SK-N-SH (cell line): ENCODE measurements around the gene OBSCN. TPM values are rescaled to one million over a fixed set of nuclear protein-coding genes. Genes with fewer than 3 reads are reported as not detected.

Source experiments
- CTCF ChIA-PET: fragments of 300-600, 350-600 bp; formaldehyde crosslinking; extraction: SDS; loops from one replicate; lab custom pipeline; 2021; lab: Yijun Ruan, JAX
- POLR2A ChIA-PET: fragments of 350-600 bp; sonication (Branson Sonifier 250); formaldehyde crosslinking; extraction: SDS; loops from one replicate; lab custom pipeline; 2020; ENCODE audit warnings: antibody characterized with exemption, inconsistent platforms; lab: Yijun Ruan, JAX
- DNase-seq: peaks from one replicate; pipeline ENCODE4 v3.0.0; 2012
- H2AFZ ChIP-seq: fragments of 200-600 bp; sonication (generic); 2 replicates; pipeline ENCODE4 v1.8.1; 2016; ENCODE audit warnings: antibody characterized with exemption, mild to moderate bottlenecking, low read depth
- H3F3A ChIP-seq: fragments of 200-600 bp; sonication (generic); replicated peaks from 2 replicates; pipeline ENCODE3; 2016; ENCODE audit warnings: antibody characterized with exemption, mild to moderate bottlenecking; ENCODE audit not compliant: insufficient read depth
- H3K27ac ChIP-seq, 2 experiments: fragments of 200-500 bp in 1 of 2; fragments of 200-600 bp in 1 of 2; sonication (Bioruptor generic) in 1 of 2; sonication (generic), shearing (Covaris generic) in 1 of 2; 2 replicates each; pipeline versions ENCODE4 v1.5.1 to v1.6.1; 2014 to 2016; ENCODE audit warnings: low read depth in 2 of 2, inconsistent platforms in 1 of 2, low read length in 1 of 2, mild to moderate bottlenecking in 1 of 2, mixed read lengths in 1 of 2
- H3K27me3 ChIP-seq: fragments of 200-600 bp; sonication (generic), shearing (Covaris generic); 2 replicates; pipeline ENCODE4 v1.6.1; 2016; ENCODE audit warnings: mixed run types; ENCODE audit not compliant: insufficient read depth
- H3K36me3 ChIP-seq, 2 experiments: fragments of 200-500 bp in 1 of 2; fragments of 200-600 bp in 1 of 2; sonication (Bioruptor generic) in 1 of 2; sonication (generic) in 1 of 2; replicated peaks in 1 of 2; 2 replicates each; pipeline versions ENCODE3 to v1.5.1; 2014 to 2016; ENCODE audit warnings: low read length in 1 of 2, mild to moderate bottlenecking in 1 of 2; ENCODE audit not compliant: insufficient read depth in 2 of 2, control insufficient read depth in 1 of 2
- H3K4me1 ChIP-seq, 2 experiments: fragments of 200-500 bp in 1 of 2; fragments of 200-600 bp in 1 of 2; sonication (Bioruptor generic) in 1 of 2; sonication (generic), shearing (Covaris generic) in 1 of 2; 2 replicates each; pipeline versions ENCODE4 v1.5.1 to v1.6.1; 2014 to 2016; ENCODE audit warnings: low read depth in 1 of 2, low read length in 1 of 2, mixed run types in 1 of 2; ENCODE audit not compliant: insufficient read depth in 2 of 2, control insufficient read depth in 1 of 2
- H3K4me2 ChIP-seq: fragments of 200-600 bp; sonication (generic), shearing (Covaris generic); 2 replicates; pipeline ENCODE4 v1.6.1; 2017; ENCODE audit warnings: mixed run types
- H3K4me3 ChIP-seq, 2 experiments: fragments of 200-500 bp in 1 of 2; fragments of 200-600 bp in 1 of 2; sonication (Bioruptor generic) in 1 of 2; sonication (generic), shearing (Covaris generic) in 1 of 2; 2 replicates each; pipeline versions ENCODE4 v1.5.1 to v1.8.1; 2014 to 2016; ENCODE audit warnings: low read depth in 2 of 2, inconsistent platforms in 1 of 2, low read length in 1 of 2, mild to moderate bottlenecking in 1 of 2, mixed read lengths in 1 of 2, moderate library complexity in 1 of 2
- H3K79me2 ChIP-seq: fragments of 200-600 bp; sonication (generic); 2 replicates; pipeline ENCODE4 v1.8.1; 2017; ENCODE audit warnings: mild to moderate bottlenecking; ENCODE audit not compliant: insufficient read depth
- H3K9ac ChIP-seq: fragments of 200-600 bp; sonication (generic); 2 replicates; pipeline ENCODE4 v1.6.1; 2017; ENCODE audit warnings: mixed run types
- H3K9me2 ChIP-seq: fragments of 200-600 bp; sonication (generic); 2 replicates; pipeline ENCODE4 v1.6.1; 2017; ENCODE audit warnings: mixed run types
- H3K9me3 ChIP-seq: fragments of 200-600 bp; sonication (generic); 2 replicates; pipeline ENCODE4 v1.6.1; 2017; ENCODE audit warnings: mixed run types, mild to moderate bottlenecking, moderate library complexity
- H4K20me1 ChIP-seq: fragments of 200-600 bp; sonication (generic); 2 replicates; pipeline ENCODE4 v1.6.1; 2017; ENCODE audit warnings: mild to moderate bottlenecking, mixed run types; ENCODE audit not compliant: insufficient read depth
- CHD2 ChIP-seq: fragments of 150-350 bp; IDR thresholded peaks from 2 replicates; pipeline ENCODE4 v1.6.1; 2018; ENCODE audit warnings: low read length; ENCODE audit not compliant: partially characterized antibody
- ELF1 ChIP-seq: IDR thresholded peaks from 2 replicates; pipeline ENCODE4 v1.4.0; 2012
- FOXM1 ChIP-seq: IDR thresholded peaks from 2 replicates; pipeline ENCODE4 v1.4.0; 2012; ENCODE audit warnings: low read depth, mild to moderate bottlenecking
- MEF2A ChIP-seq: IDR thresholded peaks from 2 replicates; pipeline ENCODE4 v1.4.0; 2012; ENCODE audit warnings: low read depth, borderline replicate concordance
- MXI1 ChIP-seq: IDR thresholded peaks from 2 replicates; pipeline ENCODE4 v1.6.1; 2012; ENCODE audit warnings: mild to moderate bottlenecking, low read depth, low read length, improper control_type of control experiment
- NRF1 ChIP-seq: IDR thresholded peaks from 2 replicates; pipeline ENCODE4 v1.6.1; 2012; ENCODE audit warnings: low read depth, mild to moderate bottlenecking, low read length
- RAD21 ChIP-seq: IDR thresholded peaks from 2 replicates; pipeline ENCODE4 v1.6.1; 2012; ENCODE audit warnings: mild to moderate bottlenecking, low read length
- RFX5 ChIP-seq: IDR thresholded peaks from 2 replicates; pipeline ENCODE4 v1.6.1; 2012; ENCODE audit warnings: mild to moderate bottlenecking, improper control_type of control experiment, low read length
- SMC3 ChIP-seq: IDR thresholded peaks from 2 replicates; pipeline ENCODE4 v1.6.1; 2012; ENCODE audit warnings: low read depth, low read length, improper control_type of control experiment
- TCF12 ChIP-seq: IDR thresholded peaks from 2 replicates; pipeline ENCODE4 v1.4.0; 2012
- TEAD4 ChIP-seq: IDR thresholded peaks from 2 replicates; pipeline ENCODE4 v1.4.0; 2012; ENCODE audit warnings: mild to moderate bottlenecking, borderline replicate concordance; ENCODE audit not compliant: insufficient read depth
- YY1 ChIP-seq: IDR thresholded peaks from 2 replicates; pipeline ENCODE4 v1.4.0; 2012; ENCODE audit warnings: low read depth, mild to moderate bottlenecking
- WGBS: methylation state at CpG from one replicate; pipeline ENCODE4 v1.1.6; 2017; ENCODE audit warnings: low lambda C conversion rate; 5-methylcytosine and 5-hydroxymethylcytosine counted together
- polyA plus RNA-seq, 3 experiments: library from polyadenylated mRNA; depleted of rRNA; stranded (reverse); fragments of >200 nt; gene quantifications; 2 replicates each; pipeline ENCODE4 v1.2.3, GENCODE V29; 2012
- TF ChIP-seq, protein P1 (sequence below): IDR thresholded peaks from 2 replicates; pipeline ENCODE4 v1.6.1; 2012; ENCODE audit warnings: mild to moderate bottlenecking, low read depth, low read length, moderate library complexity
- TF ChIP-seq, protein P2 (sequence below): IDR thresholded peaks from 2 replicates; pipeline ENCODE4 v1.4.0; 2012; ENCODE audit warnings: low read depth, borderline replicate concordance

The OBSCN gene
- polyA plus RNA-seq, 1 of the 3 experiments (the other 2 are of a cell fraction): 4.0 TPM

DNA sequence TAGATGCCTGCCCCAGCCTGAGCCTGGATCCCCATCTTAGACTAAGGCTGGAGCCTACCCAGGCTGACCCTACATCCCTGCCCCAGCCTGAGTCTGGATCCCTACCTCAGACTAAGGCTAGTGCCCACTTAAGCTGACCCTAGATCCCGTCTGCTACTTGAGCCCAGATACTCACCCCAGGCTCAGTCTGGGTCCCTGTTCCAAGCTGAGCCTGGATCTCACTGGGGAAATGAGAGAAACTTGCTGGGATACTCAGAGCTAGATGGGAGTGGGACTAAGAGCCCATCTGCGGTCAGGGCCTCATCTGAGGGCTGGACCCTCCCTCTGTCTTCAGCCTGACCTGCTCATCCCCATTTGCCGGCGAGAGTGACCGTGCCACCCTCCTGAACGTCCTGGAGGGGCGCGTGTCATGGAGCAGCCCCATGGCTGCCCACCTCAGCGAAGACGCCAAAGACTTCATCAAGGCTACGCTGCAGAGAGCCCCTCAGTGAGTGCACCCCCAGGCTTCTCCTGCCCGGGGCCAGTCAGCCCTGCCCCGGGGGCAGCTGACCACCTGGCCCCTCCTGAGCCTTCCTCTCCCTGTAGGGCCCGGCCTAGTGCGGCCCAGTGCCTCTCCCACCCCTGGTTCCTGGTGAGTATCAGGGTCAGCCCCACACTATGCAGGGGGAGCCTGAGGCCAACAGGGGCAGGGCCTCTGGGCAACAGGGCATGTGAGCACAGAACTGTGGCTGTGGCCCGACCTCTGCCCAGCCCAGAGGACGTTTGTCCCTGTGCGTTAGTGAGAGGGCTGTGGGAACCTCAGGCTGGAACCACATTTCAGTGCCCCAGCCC lies 162.0 kb downstream of the OBSCN start (continued):
- TF ChIP-seq, protein P1, sequence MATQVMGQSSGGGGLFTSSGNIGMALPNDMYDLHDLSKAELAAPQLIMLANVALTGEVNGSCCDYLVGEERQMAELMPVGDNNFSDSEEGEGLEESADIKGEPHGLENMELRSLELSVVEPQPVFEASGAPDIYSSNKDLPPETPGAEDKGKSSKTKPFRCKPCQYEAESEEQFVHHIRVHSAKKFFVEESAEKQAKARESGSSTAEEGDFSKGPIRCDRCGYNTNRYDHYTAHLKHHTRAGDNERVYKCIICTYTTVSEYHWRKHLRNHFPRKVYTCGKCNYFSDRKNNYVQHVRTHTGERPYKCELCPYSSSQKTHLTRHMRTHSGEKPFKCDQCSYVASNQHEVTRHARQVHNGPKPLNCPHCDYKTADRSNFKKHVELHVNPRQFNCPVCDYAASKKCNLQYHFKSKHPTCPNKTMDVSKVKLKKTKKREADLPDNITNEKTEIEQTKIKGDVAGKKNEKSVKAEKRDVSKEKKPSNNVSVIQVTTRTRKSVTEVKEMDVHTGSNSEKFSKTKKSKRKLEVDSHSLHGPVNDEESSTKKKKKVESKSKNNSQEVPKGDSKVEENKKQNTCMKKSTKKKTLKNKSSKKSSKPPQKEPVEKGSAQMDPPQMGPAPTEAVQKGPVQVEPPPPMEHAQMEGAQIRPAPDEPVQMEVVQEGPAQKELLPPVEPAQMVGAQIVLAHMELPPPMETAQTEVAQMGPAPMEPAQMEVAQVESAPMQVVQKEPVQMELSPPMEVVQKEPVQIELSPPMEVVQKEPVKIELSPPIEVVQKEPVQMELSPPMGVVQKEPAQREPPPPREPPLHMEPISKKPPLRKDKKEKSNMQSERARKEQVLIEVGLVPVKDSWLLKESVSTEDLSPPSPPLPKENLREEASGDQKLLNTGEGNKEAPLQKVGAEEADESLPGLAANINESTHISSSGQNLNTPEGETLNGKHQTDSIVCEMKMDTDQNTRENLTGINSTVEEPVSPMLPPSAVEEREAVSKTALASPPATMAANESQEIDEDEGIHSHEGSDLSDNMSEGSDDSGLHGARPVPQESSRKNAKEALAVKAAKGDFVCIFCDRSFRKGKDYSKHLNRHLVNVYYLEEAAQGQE: no peak
- TF ChIP-seq, protein P2, sequence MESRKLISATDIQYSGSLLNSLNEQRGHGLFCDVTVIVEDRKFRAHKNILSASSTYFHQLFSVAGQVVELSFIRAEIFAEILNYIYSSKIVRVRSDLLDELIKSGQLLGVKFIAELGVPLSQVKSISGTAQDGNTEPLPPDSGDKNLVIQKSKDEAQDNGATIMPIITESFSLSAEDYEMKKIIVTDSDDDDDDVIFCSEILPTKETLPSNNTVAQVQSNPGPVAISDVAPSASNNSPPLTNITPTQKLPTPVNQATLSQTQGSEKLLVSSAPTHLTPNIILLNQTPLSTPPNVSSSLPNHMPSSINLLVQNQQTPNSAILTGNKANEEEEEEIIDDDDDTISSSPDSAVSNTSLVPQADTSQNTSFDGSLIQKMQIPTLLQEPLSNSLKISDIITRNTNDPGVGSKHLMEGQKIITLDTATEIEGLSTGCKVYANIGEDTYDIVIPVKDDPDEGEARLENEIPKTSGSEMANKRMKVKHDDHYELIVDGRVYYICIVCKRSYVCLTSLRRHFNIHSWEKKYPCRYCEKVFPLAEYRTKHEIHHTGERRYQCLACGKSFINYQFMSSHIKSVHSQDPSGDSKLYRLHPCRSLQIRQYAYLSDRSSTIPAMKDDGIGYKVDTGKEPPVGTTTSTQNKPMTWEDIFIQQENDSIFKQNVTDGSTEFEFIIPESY: no peak
- TF ChIP-seq, all 33 proteins: peak for 0

DNA sequence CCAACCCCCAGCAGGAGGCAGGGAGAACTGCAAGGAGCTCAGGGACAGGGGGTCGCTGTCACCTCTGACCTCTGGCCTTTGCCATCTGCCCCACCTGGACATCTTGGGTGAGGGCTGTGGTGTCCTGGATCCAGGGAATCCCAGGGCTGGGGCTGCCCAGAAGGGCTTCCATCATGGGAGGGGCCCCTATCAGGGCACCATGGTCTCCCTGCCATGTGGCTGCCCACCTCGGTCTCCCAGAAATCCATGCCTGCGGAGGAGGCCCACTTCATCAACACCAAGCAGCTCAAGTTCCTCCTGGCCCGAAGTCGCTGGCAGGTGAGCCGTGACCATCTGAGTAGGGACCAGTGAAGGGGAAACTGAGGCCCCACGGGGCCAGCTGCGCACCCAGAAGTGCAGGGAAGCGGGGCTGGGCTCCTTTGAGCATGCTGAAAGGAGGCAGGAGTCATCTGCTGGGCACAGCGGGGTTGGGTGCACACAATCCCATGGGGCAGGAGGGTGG lies 162.6 kb downstream of the OBSCN start:
- no peaks in the 10 kb centered on the region for H4K20me1 ChIP-seq
- no peak overlapping the region for H3K9ac ChIP-seq
- H3K9me2 ChIP-seq: no peaks in the 10 kb centered on the region
- H3K4me1 ChIP-seq: no peaks in the 10 kb centered on the region; a peak in 1 of 4 replicates
- H3K4me2 ChIP-seq: no peak overlapping the region
- H3K27me3 ChIP-seq: no peaks in the 10 kb centered on the region
- POLR2A ChIA-PET: no interaction called here
- H3K36me3 ChIP-seq: no peaks in the 10 kb centered on the region
- DNase-seq: no peak
- H3K27ac ChIP-seq: no peak overlapping the region
- no peaks in the 10 kb centered on the region for H3F3A ChIP-seq
- CTCF ChIA-PET: interaction anchor here (0.8 to 1.2 kb wide), 3 partner anchors 9 to 18 kb away, joined by 3 to 4 read pairs (median 3); no protein-coding TSS in a partner anchor
- H3K4me3 ChIP-seq: no peak overlapping the region
- TF ChIP-seq, protein P1: no peak
- no peak for TF ChIP-seq NRF1
- no peak for TF ChIP-seq RAD21
- no peak for TF ChIP-seq CHD2
- no peak for TF ChIP-seq TCF12
- TF ChIP-seq MXI1: no peak
- no peak for TF ChIP-seq RFX5
- TF ChIP-seq YY1: no peak
- TF ChIP-seq MEF2A: no peak
- TF ChIP-seq FOXM1: no peak
- no peak for TF ChIP-seq TEAD4
- TF ChIP-seq SMC3: no peak
- no peak for TF ChIP-seq ELF1
- WGBS: 79% methylated on average over 7 of the region's 10 CpGs
- no peaks in the 10 kb centered on the region for H3K79me2 ChIP-seq
- no peaks in the 10 kb centered on the region for H3K9me3 ChIP-seq
- H2AFZ ChIP-seq: no peak overlapping the region
